ENCODE results near the gene ALKBH4. TPM values are rescaled to one million over a fixed set of nuclear protein-coding genes. Genes with fewer than 3 reads are reported as not detected.

ALKBH4 gene
- polyA plus RNA-seq, 1 of the 3 experiments (the other 2 are of a cell fraction): 18.1 TPM

DNA sequence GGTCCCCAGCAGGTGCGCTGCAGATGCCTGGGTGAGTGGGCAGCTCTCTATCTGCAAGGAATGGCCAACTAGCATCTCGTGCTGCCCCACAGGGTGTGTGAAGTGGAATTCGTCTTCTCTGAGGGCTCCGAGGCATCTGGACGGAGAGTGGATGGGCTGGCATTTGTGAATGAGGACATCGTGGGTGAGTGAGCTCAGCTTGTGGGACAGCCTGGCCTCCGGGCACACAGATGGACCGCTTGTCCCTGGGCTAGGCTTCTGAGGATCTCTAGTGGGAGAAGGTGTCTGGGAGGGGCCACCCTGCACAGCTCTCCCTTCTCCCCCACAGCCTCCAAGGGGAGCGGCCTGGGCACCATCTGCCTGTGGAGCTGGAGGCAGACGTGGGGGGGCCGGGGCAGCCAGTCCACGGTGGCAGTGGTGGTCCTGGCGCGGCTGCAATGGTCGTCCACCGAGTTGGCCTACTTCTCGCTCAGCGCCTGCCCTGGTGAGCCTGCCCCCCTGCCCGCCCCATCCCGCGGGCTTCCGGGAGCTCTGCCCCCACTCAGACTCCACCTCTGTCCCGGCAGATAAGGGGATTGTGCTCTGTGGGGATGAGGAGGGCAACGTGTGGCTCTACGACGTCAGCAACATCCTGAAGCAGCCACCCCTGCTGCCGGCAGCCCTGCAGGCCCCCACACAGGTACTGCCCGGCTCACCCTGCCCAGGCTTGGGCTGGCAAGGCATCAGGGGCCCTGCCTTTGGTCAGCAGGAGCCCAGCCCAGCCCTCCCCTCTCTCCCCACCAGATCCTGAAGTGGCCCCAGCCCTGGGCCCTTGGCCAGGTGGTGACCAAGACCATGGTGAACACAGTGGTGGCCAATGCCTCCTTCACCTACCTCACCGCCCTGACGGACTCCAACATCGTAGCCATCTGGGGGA, 7.7 kb upstream of the ALKBH4 start:
- DNase-seq: no peak
- ChIA-PET CTCF (interaction anchor here (1.9 kb wide), 1 partner anchor 68 kb away, joined by 5 read pairs; no protein-coding TSS in a partner anchor), POLR2A (no interaction called here)
- Histone ChIP-seq H3K9me2 (no peaks in the 10 kb centered on the region), H3K9me3 (no peaks in the 10 kb centered on the region), H3F3A (replicated peaks; ENCODE audit: insufficient read depth) (peaks cover 5% of the 10 kb centered on the region), H3K4me1 (ENCODE audit: control insufficient read depth in 1 of 2, insufficient read depth in 2 of 2, low read depth in 1 of 2, low read length in 1 of 2) (no peaks in the 10 kb centered on the region; a peak in 1 of 4 replicates), H3K4me2 (no peak overlapping the region), H3K79me2 (ENCODE audit: insufficient read depth) (no peaks in the 10 kb centered on the region), H3K27ac (ENCODE audit: low read depth in 2 of 2, low read length in 1 of 2) (no peak overlapping the region; a peak in 1 of 4 replicates), H3K27me3 (ENCODE audit: insufficient read depth) (no peaks in the 10 kb centered on the region), H3K4me3 (ENCODE audit: low read depth in 2 of 2, low read length in 1 of 2) (no peak overlapping the region), H2AFZ (ENCODE audit: low read depth) (no peak overlapping the region), H3K9ac (no peak overlapping the region), H3K36me3 (replicated peaks in 1 of 2; ENCODE audit: control insufficient read depth in 1 of 2, insufficient read depth in 2 of 2, low read length in 1 of 2) (peaks cover 32 to 54% of the 10 kb centered on the region in 2 experiments), H4K20me1 (ENCODE audit: insufficient read depth) (no peaks in the 10 kb centered on the region)
- 83% methylated on average over 26 of the region's 31 CpGs for WGBS (ENCODE audit: low lambda C conversion rate)
- TF ChIP-seq EZH2phosphoT487 (IDR thresholded peaks at IDR 0.05; ENCODE audit: borderline replicate concordance, low read depth): no peak
- no peak for TF ChIP-seq GATA2 (CRISPR knock-in tag; IDR thresholded peaks at IDR 0.05)
- TF ChIP-seq FOXM1 (IDR thresholded peaks at IDR 0.05; ENCODE audit: low read depth): no peak
- no peak for TF ChIP-seq FOSL2 (IDR thresholded peaks at IDR 0.05; ENCODE audit: borderline replicate concordance, low read depth)
- TF ChIP-seq, protein P1, sequence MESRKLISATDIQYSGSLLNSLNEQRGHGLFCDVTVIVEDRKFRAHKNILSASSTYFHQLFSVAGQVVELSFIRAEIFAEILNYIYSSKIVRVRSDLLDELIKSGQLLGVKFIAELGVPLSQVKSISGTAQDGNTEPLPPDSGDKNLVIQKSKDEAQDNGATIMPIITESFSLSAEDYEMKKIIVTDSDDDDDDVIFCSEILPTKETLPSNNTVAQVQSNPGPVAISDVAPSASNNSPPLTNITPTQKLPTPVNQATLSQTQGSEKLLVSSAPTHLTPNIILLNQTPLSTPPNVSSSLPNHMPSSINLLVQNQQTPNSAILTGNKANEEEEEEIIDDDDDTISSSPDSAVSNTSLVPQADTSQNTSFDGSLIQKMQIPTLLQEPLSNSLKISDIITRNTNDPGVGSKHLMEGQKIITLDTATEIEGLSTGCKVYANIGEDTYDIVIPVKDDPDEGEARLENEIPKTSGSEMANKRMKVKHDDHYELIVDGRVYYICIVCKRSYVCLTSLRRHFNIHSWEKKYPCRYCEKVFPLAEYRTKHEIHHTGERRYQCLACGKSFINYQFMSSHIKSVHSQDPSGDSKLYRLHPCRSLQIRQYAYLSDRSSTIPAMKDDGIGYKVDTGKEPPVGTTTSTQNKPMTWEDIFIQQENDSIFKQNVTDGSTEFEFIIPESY (IDR thresholded peaks at IDR 0.05; ENCODE audit: borderline replicate concordance, low read depth): no peak
- TF ChIP-seq ELF1 (IDR thresholded peaks at IDR 0.05): no peak
- TF ChIP-seq MXI1 (IDR thresholded peaks at IDR 0.05; ENCODE audit: low read depth, low read length): no peak
- no peak for TF ChIP-seq POLR2AphosphoS5 (IDR thresholded peaks at IDR 0.05; ENCODE audit: low read depth, low read length)
- no peak for TF ChIP-seq YY1 (IDR thresholded peaks at IDR 0.05; ENCODE audit: low read depth)
- TF ChIP-seq NFIC (IDR thresholded peaks at IDR 0.05; ENCODE audit: borderline replicate concordance): no peak

DNA sequence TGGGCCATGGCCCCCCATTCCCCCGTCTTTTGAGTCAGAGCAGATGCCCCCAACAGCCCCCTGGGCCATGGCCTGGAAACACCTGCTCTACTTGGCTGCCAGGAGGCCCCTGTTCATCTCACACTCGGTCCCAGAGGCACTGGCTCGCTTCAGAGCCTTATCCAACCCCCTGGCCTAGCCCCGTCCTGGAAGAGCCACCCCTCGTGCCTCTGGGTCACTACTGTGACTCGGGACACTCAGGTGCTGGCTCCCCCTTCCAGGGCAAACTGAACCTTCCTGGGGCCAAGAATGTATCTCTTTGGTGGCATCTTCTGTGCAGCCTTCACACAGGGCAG, 7.1 kb upstream of the ALKBH4 start:
- Histone ChIP-seq H3K9me3 (no peaks in the 10 kb centered on the region), H3K9ac (no peak overlapping the region), H3K9me2 (no peaks in the 10 kb centered on the region), H3K27me3 (ENCODE audit: insufficient read depth) (no peaks in the 10 kb centered on the region), H3K4me2 (no peak overlapping the region), H2AFZ (ENCODE audit: low read depth) (no peak overlapping the region), H3K4me1 (ENCODE audit: control insufficient read depth in 1 of 2, insufficient read depth in 2 of 2, low read depth in 1 of 2, low read length in 1 of 2) (no peaks in the 10 kb centered on the region; a peak in 1 of 4 replicates), H3K4me3 (ENCODE audit: low read depth in 2 of 2, low read length in 1 of 2) (no peak overlapping the region), H4K20me1 (ENCODE audit: insufficient read depth) (no peaks in the 10 kb centered on the region), H3K27ac (ENCODE audit: low read depth in 2 of 2, low read length in 1 of 2) (no peak overlapping the region), H3K79me2 (ENCODE audit: insufficient read depth) (no peaks in the 10 kb centered on the region), H3K36me3 (replicated peaks in 1 of 2; ENCODE audit: control insufficient read depth in 1 of 2, insufficient read depth in 2 of 2, low read length in 1 of 2) (peaks cover 33 to 56% of the 10 kb centered on the region in 2 experiments), H3F3A (replicated peaks; ENCODE audit: insufficient read depth) (peaks cover 6% of the 10 kb centered on the region)
- no peak for DNase-seq
- ChIA-PET CTCF (interaction anchor here (1.9 kb wide), 1 partner anchor 67 kb away, joined by 5 read pairs; no protein-coding TSS in a partner anchor), POLR2A (no interaction called here)
- WGBS (ENCODE audit: low lambda C conversion rate): 88% methylated on average over 6 of the region's 6 CpGs
- TF ChIP-seq YY1 (IDR thresholded peaks at IDR 0.05; ENCODE audit: low read depth) (no peak), JUND (IDR thresholded peaks at IDR 0.05) (no peak), NFIC (IDR thresholded peaks at IDR 0.05; ENCODE audit: borderline replicate concordance) (no peak), FOSL2 (IDR thresholded peaks at IDR 0.05; ENCODE audit: borderline replicate concordance, low read depth) (no peak), TEAD4 (IDR thresholded peaks at IDR 0.05; ENCODE audit: borderline replicate concordance, insufficient read depth) (no peak), GABPA (IDR thresholded peaks at IDR 0.05; ENCODE audit: low read depth) (no peak), GATA2 (CRISPR knock-in tag; IDR thresholded peaks at IDR 0.05) (no peak), RCOR1 (IDR thresholded peaks at IDR 0.05; ENCODE audit: low read length) (no peak), NRF1 (IDR thresholded peaks at IDR 0.05; ENCODE audit: low read depth, low read length) (no peak), SIN3A (IDR thresholded peaks at IDR 0.05; ENCODE audit: borderline replicate concordance, low read depth, low read length) (no peak), RAD21 (IDR thresholded peaks at IDR 0.05; ENCODE audit: low read length) (no peak), EP300 (IDR thresholded peaks at IDR 0.05; ENCODE audit: borderline replicate concordance in 1 of 2, low read depth in 1 of 2, low read length in 1 of 2) (no peak)
- TF ChIP-seq, protein P1 (IDR thresholded peaks at IDR 0.05; ENCODE audit: borderline replicate concordance, low read depth): no peak
- TF ChIP-seq, protein P2, sequence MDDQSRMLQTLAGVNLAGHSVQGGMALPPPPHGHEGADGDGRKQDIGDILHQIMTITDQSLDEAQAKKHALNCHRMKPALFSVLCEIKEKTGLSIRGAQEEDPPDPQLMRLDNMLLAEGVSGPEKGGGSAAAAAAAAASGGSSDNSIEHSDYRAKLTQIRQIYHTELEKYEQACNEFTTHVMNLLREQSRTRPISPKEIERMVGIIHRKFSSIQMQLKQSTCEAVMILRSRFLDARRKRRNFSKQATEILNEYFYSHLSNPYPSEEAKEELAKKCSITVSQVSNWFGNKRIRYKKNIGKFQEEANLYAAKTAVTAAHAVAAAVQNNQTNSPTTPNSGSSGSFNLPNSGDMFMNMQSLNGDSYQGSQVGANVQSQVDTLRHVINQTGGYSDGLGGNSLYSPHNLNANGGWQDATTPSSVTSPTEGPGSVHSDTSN (IDR thresholded peaks at IDR 0.05): no peak
- TF ChIP-seq, protein P3, sequence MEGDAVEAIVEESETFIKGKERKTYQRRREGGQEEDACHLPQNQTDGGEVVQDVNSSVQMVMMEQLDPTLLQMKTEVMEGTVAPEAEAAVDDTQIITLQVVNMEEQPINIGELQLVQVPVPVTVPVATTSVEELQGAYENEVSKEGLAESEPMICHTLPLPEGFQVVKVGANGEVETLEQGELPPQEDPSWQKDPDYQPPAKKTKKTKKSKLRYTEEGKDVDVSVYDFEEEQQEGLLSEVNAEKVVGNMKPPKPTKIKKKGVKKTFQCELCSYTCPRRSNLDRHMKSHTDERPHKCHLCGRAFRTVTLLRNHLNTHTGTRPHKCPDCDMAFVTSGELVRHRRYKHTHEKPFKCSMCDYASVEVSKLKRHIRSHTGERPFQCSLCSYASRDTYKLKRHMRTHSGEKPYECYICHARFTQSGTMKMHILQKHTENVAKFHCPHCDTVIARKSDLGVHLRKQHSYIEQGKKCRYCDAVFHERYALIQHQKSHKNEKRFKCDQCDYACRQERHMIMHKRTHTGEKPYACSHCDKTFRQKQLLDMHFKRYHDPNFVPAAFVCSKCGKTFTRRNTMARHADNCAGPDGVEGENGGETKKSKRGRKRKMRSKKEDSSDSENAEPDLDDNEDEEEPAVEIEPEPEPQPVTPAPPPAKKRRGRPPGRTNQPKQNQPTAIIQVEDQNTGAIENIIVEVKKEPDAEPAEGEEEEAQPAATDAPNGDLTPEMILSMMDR (IDR thresholded peaks at IDR 0.05): no peak

Data from SK-N-SH (cell line).